ENCODE measurements around the gene DTX1. TPM values are rescaled to one million over a fixed set of nuclear protein-coding genes. Genes with fewer than 3 reads are reported as not detected.

DTX1 gene
- total and polyA plus RNA-seq, 2 donors (not counting 3 experiments of a cell fraction or from before 2014, with no cell fraction given) = 0.06 to 0.22 TPM

- FAIRE-seq (no peak), DNase-seq (ENCODE audit: low read depth, low spot score) (no peak)
- TF ChIP-seq GATA2 (IDR thresholded peaks at IDR 0.05; ENCODE audit: insufficient read depth, insufficient read length, low read depth, low read length) = no peak
- TF ChIP-seq MAX (IDR thresholded peaks at IDR 0.05; ENCODE audit: insufficient read depth, insufficient read length) = no peak
- TF ChIP-seq EZH2 (IDR thresholded peaks at IDR 0.05; ENCODE audit: borderline replicate concordance, low read depth, low read length, severe bottlenecking) = no peak
- H2AFZ ChIP-seq (ENCODE audit: low read depth, low read length) = no peak overlapping the region
- H3K9ac ChIP-seq (replicated peaks; ENCODE audit: extremely low read depth, insufficient read depth, low read length) = no peak overlapping the region
- H3K36me3 ChIP-seq (ENCODE audit: control insufficient read depth in 2 of 2, extremely low read depth in 1 of 2, insufficient read depth in 2 of 2, low read length in 2 of 2) = no peaks in the 10 kb centered on the region
- dilution Hi-C loops (cut with MboI; ENCODE audit: extremely low pct_ligation_motif_present, low sequenced_read_pairs) = no loop called here
- no peak overlapping the region for H3K4me2 ChIP-seq (ENCODE audit: insufficient read depth, low read length)
- no peak overlapping the region for H3K27ac ChIP-seq (ENCODE audit: insufficient read depth, low read depth, low read length)
- H3K9me1 ChIP-seq (replicated peaks; ENCODE audit: control insufficient read depth, extremely low read depth, insufficient read depth, low read length) = no peaks in the 10 kb centered on the region
- H3K27me3 ChIP-seq (ENCODE audit: control insufficient read depth in 2 of 2, insufficient read depth in 2 of 2, low read length in 2 of 2) = peaks cover 16% of the 10 kb centered on the region in 2 experiments
- no peak overlapping the region for H3K4me3 ChIP-seq (replicated peaks in 1 of 3; ENCODE audit: insufficient read depth in 1 of 3, low read depth in 1 of 3, low read length in 3 of 3)
- H3K9me3 ChIP-seq (replicated peaks; ENCODE audit: control insufficient read depth, insufficient read depth, low read length) = no peaks in the 10 kb centered on the region
- no peaks in the 10 kb centered on the region for H3K4me1 ChIP-seq (ENCODE audit: control insufficient read depth, extremely low read depth, insufficient read depth, low read length)
- no peaks in the 10 kb centered on the region for H3K79me2 ChIP-seq (ENCODE audit: control insufficient read depth, insufficient read depth, low read length)
- no peaks in the 10 kb centered on the region for H4K20me1 ChIP-seq (replicated peaks; ENCODE audit: control insufficient read depth, extremely low read depth, insufficient read depth, low read length)
- POLR2A ChIA-PET = no interaction called here
- BruUV-seq (replicated peaks) = no TSS peak
- CTCF ChIA-PET = interaction anchor here (1.0 to 2.2 kb wide), 2 partner anchors 41 to 58 kb away, joined by 3 to 10 read pairs; no protein-coding TSS in a partner anchor
- intact Hi-C loops (cut with micrococcal nuclease) = no loop called here
These were observed 5.7 kb upstream of the DTX1 start for GRCh38 chr12:113050795-113051194.

- no TSS peak for BruUV-seq (replicated peaks)
- Histone ChIP-seq H3K79me2 (ENCODE audit: control insufficient read depth, insufficient read depth, low read length) (no peaks in the 10 kb centered on the region), H4K20me1 (replicated peaks; ENCODE audit: control insufficient read depth, extremely low read depth, insufficient read depth, low read length) (no peaks in the 10 kb centered on the region), H3K4me2 (ENCODE audit: insufficient read depth, low read length) (no peak overlapping the region), H2AFZ (ENCODE audit: low read depth, low read length) (no peak overlapping the region), H3K4me1 (ENCODE audit: control insufficient read depth, extremely low read depth, insufficient read depth, low read length) (no peaks in the 10 kb centered on the region), H3K27ac (ENCODE audit: insufficient read depth, low read depth, low read length) (no peak overlapping the region), H3K9me3 (replicated peaks; ENCODE audit: control insufficient read depth, insufficient read depth, low read length) (no peaks in the 10 kb centered on the region), H3K9me1 (replicated peaks; ENCODE audit: control insufficient read depth, extremely low read depth, insufficient read depth, low read length) (no peaks in the 10 kb centered on the region), H3K9ac (replicated peaks; ENCODE audit: extremely low read depth, insufficient read depth, low read length) (no peak overlapping the region), H3K4me3 (replicated peaks in 1 of 3; ENCODE audit: insufficient read depth in 1 of 3, low read depth in 1 of 3, low read length in 3 of 3) (no peak overlapping the region), H3K27me3 (ENCODE audit: control insufficient read depth in 2 of 2, insufficient read depth in 2 of 2, low read length in 2 of 2) (peaks cover 22 to 23% of the 10 kb centered on the region in 2 experiments), H3K36me3 (ENCODE audit: control insufficient read depth in 2 of 2, extremely low read depth in 1 of 2, insufficient read depth in 2 of 2, low read length in 2 of 2) (no peaks in the 10 kb centered on the region)
- CTCF ChIA-PET = interaction anchor here (1.0 to 2.2 kb wide), 2 partner anchors 59 to 101 kb away, joined by 3 to 10 read pairs; no protein-coding TSS in a partner anchor
- TF ChIP-seq MAX (IDR thresholded peaks at IDR 0.05; ENCODE audit: insufficient read depth, insufficient read length) (no peak), MYC (IDR thresholded peaks at IDR 0.05; ENCODE audit: low read depth, low read length) (no peak), POLR2A (IDR thresholded peaks at IDR 0.05; ENCODE audit: low read depth, low read length) (no peak)
- POLR2A ChIA-PET = no interaction called here
- intact Hi-C loops (cut with micrococcal nuclease) = no loop called here
- dilution Hi-C loops (cut with MboI; ENCODE audit: extremely low pct_ligation_motif_present, low sequenced_read_pairs) = no loop called here
- DNase-seq (ENCODE audit: low read depth, low spot score) = no peak
- no peak for FAIRE-seq
These were observed 4.8 kb upstream of the DTX1 start for GRCh38 chr12:113051759-113052158.
